Measurements from ENCODE around the gene UBE2L5.
A peak's percentile ranks its signal among the peaks of the same experiment; 100 is the strongest.

Gene UBE2L5

GRCh38 chr13:30422054-30422839, at the start of gene UBE2L5:
Gene UBE2L5 (plus strand): TSS chr13:30422493. CDS start chr13:30427991, 5,498 bp downstream.
- peak; percentile 28 to 33 for DNase-seq (ENCODE audit: low spot score in 2 of 2)
- Mint-ChIP-seq H3K36me3 (ENCODE audit: insufficient read depth) (peaks cover 10% of the 10 kb centered on the region), H3K4me3 (peak within 1 kb of the TSS; percentile 82), H3K9me3 (no peaks in the 10 kb centered on the region), H3K4me1 (peaks cover 12% of the 10 kb centered on the region), H3K27ac (ENCODE audit: low read depth) (peak within 1 kb of the TSS; percentile 67), H3K27me3 (no peaks in the 10 kb centered on the region)
- peak; percentile 84 for ATAC-seq (replicated peaks; ENCODE audit: extremely low read depth, poor library complexity, severe bottlenecking)

GRCh38 chr13:30373727-30374126, 48.6 kb upstream of the UBE2L5 start:
- ATAC-seq (replicated peaks; ENCODE audit: extremely low read depth, poor library complexity, severe bottlenecking), result no peak
- Mint-ChIP-seq H3K4me3 (peak overlapping the region; percentile 85), H3K36me3 (ENCODE audit: insufficient read depth) (peaks cover 44% of the 10 kb centered on the region), H3K27ac (ENCODE audit: low read depth) (peak overlapping the region; percentile 98), H3K9me3 (no peaks in the 10 kb centered on the region), H3K27me3 (no peaks in the 10 kb centered on the region), H3K4me1 (peaks cover 92% of the 10 kb centered on the region)
- DNase-seq (ENCODE audit: low spot score in 2 of 2), result peak in 1 of 2 donors; percentile 18

GRCh38 chr13:30375265-30375835, 46.9 kb upstream of the UBE2L5 start:
- peaks cover 36% of the 10 kb centered on the region for H3K36me3 Mint-ChIP-seq (ENCODE audit: insufficient read depth)
- H3K4me3 Mint-ChIP-seq, result peak overlapping the region; percentile 85
- H3K27ac Mint-ChIP-seq (ENCODE audit: low read depth), result peak overlapping the region; percentile 98
- ATAC-seq (replicated peaks; ENCODE audit: extremely low read depth, poor library complexity, severe bottlenecking) (no peak), DNase-seq (ENCODE audit: low spot score in 2 of 2) (no peak)
- H3K4me1 Mint-ChIP-seq, result peaks cover 89% of the 10 kb centered on the region
- H3K27me3 Mint-ChIP-seq, result no peaks in the 10 kb centered on the region
- no peaks in the 10 kb centered on the region for H3K9me3 Mint-ChIP-seq

- peak; percentile 66 for ATAC-seq (replicated peaks; ENCODE audit: extremely low read depth, poor library complexity, severe bottlenecking)
- no peaks in the 10 kb centered on the region for H3K27me3 Mint-ChIP-seq
- peak overlapping the region; percentile 85 for H3K4me3 Mint-ChIP-seq
- H3K36me3 Mint-ChIP-seq (ENCODE audit: insufficient read depth), result peaks cover 31% of the 10 kb centered on the region
- H3K4me1 Mint-ChIP-seq, result peaks cover 77% of the 10 kb centered on the region
- peak; percentile 41 to 69 for DNase-seq (ENCODE audit: low spot score in 2 of 2)
- peak overlapping the region; percentile 98 for H3K27ac Mint-ChIP-seq (ENCODE audit: low read depth)
- H3K9me3 Mint-ChIP-seq, result no peaks in the 10 kb centered on the region
Measured at GRCh38 chr13:30376426-30377311, 45.6 kb upstream of the UBE2L5 start.

GRCh38 chr13:30377312-30377685, 45.0 kb upstream of the UBE2L5 start:
- Mint-ChIP-seq H3K36me3 (ENCODE audit: insufficient read depth) (peaks cover 30% of the 10 kb centered on the region), H3K27ac (ENCODE audit: low read depth) (peak overlapping the region; percentile 98), H3K4me3 (peak overlapping the region; percentile 85), H3K27me3 (no peaks in the 10 kb centered on the region), H3K4me1 (peaks cover 71% of the 10 kb centered on the region), H3K9me3 (no peaks in the 10 kb centered on the region)
- ATAC-seq (replicated peaks; ENCODE audit: extremely low read depth, poor library complexity, severe bottlenecking), result no peak
- no peak for DNase-seq (ENCODE audit: low spot score in 2 of 2)

GRCh38 chr13:30378191-30378590, 44.1 kb upstream of the UBE2L5 start:
- Mint-ChIP-seq H3K27ac (ENCODE audit: low read depth) (peak overlapping the region; percentile 19), H3K27me3 (no peaks in the 10 kb centered on the region), H3K36me3 (ENCODE audit: insufficient read depth) (peaks cover 25% of the 10 kb centered on the region), H3K4me1 (peaks cover 62% of the 10 kb centered on the region), H3K4me3 (no peak overlapping the region), H3K9me3 (no peaks in the 10 kb centered on the region)
- ATAC-seq (replicated peaks; ENCODE audit: extremely low read depth, poor library complexity, severe bottlenecking), result no peak
- no peak for DNase-seq (ENCODE audit: low spot score in 2 of 2)

GRCh38 chr13:30381049-30381448, 41.2 kb upstream of the UBE2L5 start:
- Mint-ChIP-seq H3K4me3 (no peak overlapping the region), H3K9me3 (no peaks in the 10 kb centered on the region), H3K27me3 (no peaks in the 10 kb centered on the region), H3K27ac (ENCODE audit: low read depth) (no peak overlapping the region), H3K4me1 (peaks cover 38% of the 10 kb centered on the region), H3K36me3 (ENCODE audit: insufficient read depth) (peaks cover 3% of the 10 kb centered on the region)
- DNase-seq (ENCODE audit: low spot score in 2 of 2) (no peak), ATAC-seq (replicated peaks; ENCODE audit: extremely low read depth, poor library complexity, severe bottlenecking) (no peak)

GRCh38 chr13:30382836-30383525, 39.3 kb upstream of the UBE2L5 start:
- no peak overlapping the region for H3K4me3 Mint-ChIP-seq
- no peaks in the 10 kb centered on the region for H3K36me3 Mint-ChIP-seq (ENCODE audit: insufficient read depth)
- H3K4me1 Mint-ChIP-seq, result peaks cover 24% of the 10 kb centered on the region
- ATAC-seq (replicated peaks; ENCODE audit: extremely low read depth, poor library complexity, severe bottlenecking) (no peak), DNase-seq (ENCODE audit: low spot score in 2 of 2) (no peak)
- H3K9me3 Mint-ChIP-seq, result no peaks in the 10 kb centered on the region
- H3K27ac Mint-ChIP-seq (ENCODE audit: low read depth), result no peak overlapping the region
- no peaks in the 10 kb centered on the region for H3K27me3 Mint-ChIP-seq

GRCh38 chr13:30388406-30389283, 33.6 kb upstream of the UBE2L5 start:
- DNase-seq (ENCODE audit: low spot score in 2 of 2) (no peak), ATAC-seq (replicated peaks; ENCODE audit: extremely low read depth, poor library complexity, severe bottlenecking) (no peak)
- peaks cover 2% of the 10 kb centered on the region for H3K36me3 Mint-ChIP-seq (ENCODE audit: insufficient read depth)
- H3K4me1 Mint-ChIP-seq, result peaks cover 17% of the 10 kb centered on the region
- H3K4me3 Mint-ChIP-seq, result peak overlapping the region; percentile 34
- H3K9me3 Mint-ChIP-seq, result no peaks in the 10 kb centered on the region
- peak overlapping the region; percentile 18 for H3K27ac Mint-ChIP-seq (ENCODE audit: low read depth)
- no peaks in the 10 kb centered on the region for H3K27me3 Mint-ChIP-seq

- Mint-ChIP-seq H3K4me3 (peak overlapping the region; percentile 36), H3K27ac (ENCODE audit: low read depth) (no peak overlapping the region), H3K4me1 (peaks cover 34% of the 10 kb centered on the region), H3K27me3 (no peaks in the 10 kb centered on the region), H3K36me3 (ENCODE audit: insufficient read depth) (peaks cover 2% of the 10 kb centered on the region), H3K9me3 (no peaks in the 10 kb centered on the region)
- ATAC-seq (replicated peaks; ENCODE audit: extremely low read depth, poor library complexity, severe bottlenecking), result no peak
- DNase-seq (ENCODE audit: low spot score in 2 of 2), result no peak
Measured at GRCh38 chr13:30391956-30392680, 30.2 kb upstream of the UBE2L5 start.

- H3K4me1 Mint-ChIP-seq, result peaks cover 34% of the 10 kb centered on the region
- no peak for DNase-seq (ENCODE audit: low spot score in 2 of 2)
- H3K4me3 Mint-ChIP-seq, result peak overlapping the region; percentile 36
- H3K27me3 Mint-ChIP-seq, result no peaks in the 10 kb centered on the region
- no peak overlapping the region for H3K27ac Mint-ChIP-seq (ENCODE audit: low read depth)
- H3K36me3 Mint-ChIP-seq (ENCODE audit: insufficient read depth), result peaks cover 2% of the 10 kb centered on the region
- no peak for ATAC-seq (replicated peaks; ENCODE audit: extremely low read depth, poor library complexity, severe bottlenecking)
- no peaks in the 10 kb centered on the region for H3K9me3 Mint-ChIP-seq
Measured at GRCh38 chr13:30392681-30393045, 29.6 kb upstream of the UBE2L5 start.
